Stimulated activated effector memory CD8-positive, alpha-beta T cell treated with anti-CD3 and anti-CD28 coated beads, Interleukin-12 subunit alpha, Interleukin-12 subunit beta, amount 100 ng/mL, for 72 hours (primary cell): Measurements from ENCODE around the gene BICRA.
A peak's percentile ranks its signal among the peaks of the same experiment; 100 is the strongest.
"Not testable (repeated sequence)": the region's sequence is repeated elsewhere in the genome, so short reads cannot be mapped to it uniquely, and the experiment has no call there.

Experiments used
- ATAC-seq: fragments of 150-1000 bp; cut with Tn5 transposase; 2 replicates; pipeline ENCODE4 v1.10.0; 2021
- DNase-seq, 2 donors: peaks; one replicate each; pipeline ENCODE4 v3.0.0; 2021 to 2022; ENCODE audit warnings: low spot score in 2 of 2
- H3K27ac Mint-ChIP-seq: one replicate; pipeline ENCODE4 v1.8.0; 2022; ENCODE audit warnings: mild to moderate bottlenecking, mixed read lengths
- H3K36me3 Mint-ChIP-seq: one replicate; pipeline ENCODE4 v1.8.0; 2022; ENCODE audit warnings: mild to moderate bottlenecking, mixed read lengths
- H3K4me1 Mint-ChIP-seq: one replicate; pipeline ENCODE4 v1.8.0; 2022; ENCODE audit warnings: mixed read lengths
- H3K4me3 Mint-ChIP-seq: one replicate; pipeline ENCODE4 v1.8.0; 2022; ENCODE audit warnings: mild to moderate bottlenecking, mixed read lengths
- H3K9me3 Mint-ChIP-seq: one replicate; pipeline ENCODE4 v1.8.0; 2022; ENCODE audit warnings: mixed read lengths

The BICRA gene

GRCh38 chr19:47718415-47719046 is 109.6 kb downstream of the BICRA start:
- ATAC-seq, H3K9me3 Mint-ChIP-seq, H3K36me3 Mint-ChIP-seq, H3K4me3 Mint-ChIP-seq, H3K27ac Mint-ChIP-seq, H3K4me1 Mint-ChIP-seq, DNase-seq: not testable (repeated sequence)

GRCh38 chr19:47719047-47719859 is 110.3 kb downstream of the BICRA start:
- no peaks in the 10 kb centered on the region for H3K9me3 Mint-ChIP-seq
- ATAC-seq: no peak
- no peak for DNase-seq

GRCh38 chr19:47720669-47721422 is 111.9 kb downstream of the BICRA start:
- H3K36me3 Mint-ChIP-seq: no peaks in the 10 kb centered on the region
- peak overlapping the region; percentile 1 for H3K27ac Mint-ChIP-seq
- ATAC-seq (no peak), DNase-seq (no peak)
- H3K4me3 Mint-ChIP-seq: no peak overlapping the region
- no peaks in the 10 kb centered on the region for H3K9me3 Mint-ChIP-seq
- H3K4me1 Mint-ChIP-seq: no peaks in the 10 kb centered on the region

More at GRCh38 chr19:47719047-47719859, 110.3 kb downstream of the BICRA start:
- H3K4me3 Mint-ChIP-seq: no peak overlapping the region
- no peak overlapping the region for H3K27ac Mint-ChIP-seq
- no peaks in the 10 kb centered on the region for H3K36me3 Mint-ChIP-seq
- no peaks in the 10 kb centered on the region for H3K4me1 Mint-ChIP-seq

- H3K4me3 Mint-ChIP-seq: peak overlapping the region; percentile 42
- peak; percentile 64 for ATAC-seq
- no peaks in the 10 kb centered on the region for H3K9me3 Mint-ChIP-seq
- no peaks in the 10 kb centered on the region for H3K4me1 Mint-ChIP-seq
- no peak for DNase-seq
- H3K27ac Mint-ChIP-seq: no peak overlapping the region
- no peaks in the 10 kb centered on the region for H3K36me3 Mint-ChIP-seq
These were observed 114.6 kb downstream of the BICRA start for GRCh38 chr19:47723581-47723940.

GRCh38 chr19:47725759-47726401 is 116.9 kb downstream of the BICRA start:
- Mint-ChIP-seq H3K36me3 (no peaks in the 10 kb centered on the region), H3K4me3 (no peak overlapping the region), H3K9me3 (no peaks in the 10 kb centered on the region), H3K27ac (no peak overlapping the region), H3K4me1 (peaks cover 18% of the 10 kb centered on the region)
- no peak for DNase-seq
- no peak for ATAC-seq

- DNase-seq (no peak), ATAC-seq (no peak)
- no peak overlapping the region for H3K4me3 Mint-ChIP-seq
- peaks cover 18% of the 10 kb centered on the region for H3K4me1 Mint-ChIP-seq
- no peaks in the 10 kb centered on the region for H3K9me3 Mint-ChIP-seq
- no peak overlapping the region for H3K27ac Mint-ChIP-seq
- no peaks in the 10 kb centered on the region for H3K36me3 Mint-ChIP-seq
These were observed 117.5 kb downstream of the BICRA start for GRCh38 chr19:47726467-47726866.

GRCh38 chr19:47728295-47728694 is 119.4 kb downstream of the BICRA start:
- H3K9me3 Mint-ChIP-seq, H3K4me3 Mint-ChIP-seq, DNase-seq, H3K36me3 Mint-ChIP-seq, H3K27ac Mint-ChIP-seq, ATAC-seq: not testable (repeated sequence)
- H3K4me1 Mint-ChIP-seq: peaks cover 18% of the 10 kb centered on the region

- Mint-ChIP-seq H3K4me3 (peak overlapping the region; percentile 63), H3K4me1 (peaks cover 18% of the 10 kb centered on the region), H3K36me3 (no peaks in the 10 kb centered on the region), H3K9me3 (no peaks in the 10 kb centered on the region), H3K27ac (peak overlapping the region; percentile 81)
- ATAC-seq (peak; percentile 50), DNase-seq (no peak)
These were observed 120.5 kb downstream of the BICRA start for GRCh38 chr19:47729468-47729798.

- Mint-ChIP-seq H3K4me3 (peak overlapping the region; percentile 63), H3K9me3 (no peaks in the 10 kb centered on the region), H3K27ac (peak overlapping the region; percentile 81), H3K4me1 (peaks cover 18% of the 10 kb centered on the region), H3K36me3 (no peaks in the 10 kb centered on the region)
- DNase-seq (peak in 1 of 2 donors; percentile 66), ATAC-seq (peak; percentile 80)
These were observed 121.0 kb downstream of the BICRA start for GRCh38 chr19:47729799-47730520.

- H3K27ac Mint-ChIP-seq: no peak overlapping the region
These were observed 121.6 kb downstream of the BICRA start for GRCh38 chr19:47730521-47730889.

GRCh38 chr19:47730910-47731309 is 122.0 kb downstream of the BICRA start:
- Mint-ChIP-seq H3K9me3 (no peaks in the 10 kb centered on the region), H3K4me3 (no peak overlapping the region), H3K27ac (no peak overlapping the region), H3K4me1 (peaks cover 18% of the 10 kb centered on the region), H3K36me3 (no peaks in the 10 kb centered on the region)
- DNase-seq (no peak), ATAC-seq (no peak)

More at GRCh38 chr19:47730521-47730889, 121.6 kb downstream of the BICRA start:
- Mint-ChIP-seq H3K9me3 (no peaks in the 10 kb centered on the region), H3K4me1 (peaks cover 18% of the 10 kb centered on the region), H3K36me3 (no peaks in the 10 kb centered on the region), H3K4me3 (peak overlapping the region; percentile 63)
- ATAC-seq (no peak), DNase-seq (no peak)

- H3K36me3 Mint-ChIP-seq: no peaks in the 10 kb centered on the region
- ATAC-seq: peak; percentile 21
- DNase-seq: no peak
- no peak overlapping the region for H3K4me3 Mint-ChIP-seq
- H3K9me3 Mint-ChIP-seq: no peaks in the 10 kb centered on the region
- peaks cover 4% of the 10 kb centered on the region for H3K4me1 Mint-ChIP-seq
- H3K27ac Mint-ChIP-seq: no peak overlapping the region
These were observed 126.2 kb downstream of the BICRA start for GRCh38 chr19:47735131-47735530.

GRCh38 chr19:47740866-47741519 is 132.1 kb downstream of the BICRA start:
- no peak for ATAC-seq
- peaks cover 25% of the 10 kb centered on the region for H3K4me1 Mint-ChIP-seq
- H3K27ac Mint-ChIP-seq: peak overlapping the region; percentile 30

GRCh38 chr19:47741544-47742140 is 132.7 kb downstream of the BICRA start:
- DNase-seq (no peak), ATAC-seq (no peak)
- Mint-ChIP-seq H3K4me3 (peak overlapping the region; percentile 3), H3K9me3 (no peaks in the 10 kb centered on the region), H3K4me1 (peaks cover 25% of the 10 kb centered on the region), H3K27ac (peak overlapping the region; percentile 30), H3K36me3 (peaks cover 22% of the 10 kb centered on the region)

More at GRCh38 chr19:47740866-47741519, 132.1 kb downstream of the BICRA start:
- Mint-ChIP-seq H3K4me3 (no peak overlapping the region), H3K9me3 (no peaks in the 10 kb centered on the region), H3K36me3 (peaks cover 15% of the 10 kb centered on the region)
- no peak for DNase-seq
